GM11168 (cell line): ENCODE results near the gene G6PC1.
"Not testable (repeated sequence)": the region's sequence is repeated elsewhere in the genome, so short reads cannot be mapped to it uniquely, and the experiment has no call there.

Source experiments
- in situ Hi-C: fragments of 300-500 bp; cut with MboI; formaldehyde crosslinking; loops from one replicate; pipeline ENCODE4 v1.12.0; 2022; ENCODE audit warnings: low sequenced_read_pairs; ENCODE audit not compliant: unreplicated experiment

Gene G6PC1

GRCh38 chr17:42899981-42900380 lies 618 bp upstream of the G6PC1 start:
- in situ Hi-C loops, result not testable (repeated sequence)

GRCh38 chr17:42901535-42902229 lies 1.1 kb downstream of the G6PC1 start:
- in situ Hi-C loops, result no loop called here

DNA sequence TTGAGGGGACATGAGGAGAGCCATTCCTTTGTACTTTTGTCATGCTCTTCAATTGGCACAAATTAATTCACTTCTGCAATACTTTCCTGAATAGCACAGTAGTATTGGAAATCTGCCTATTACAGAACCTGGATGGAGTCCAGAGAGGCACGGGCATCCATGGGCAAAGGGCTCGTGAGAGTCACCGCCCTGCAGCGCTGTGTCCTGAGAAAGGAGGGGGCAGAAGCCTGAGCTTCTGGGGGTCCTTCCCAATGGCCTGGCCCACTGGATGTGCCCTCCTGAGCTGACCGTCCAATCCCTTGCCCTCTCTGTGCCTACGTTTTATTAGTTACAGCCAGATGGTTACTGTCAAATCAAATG lies 3.5 kb downstream of the G6PC1 start:
- in situ Hi-C loops, result no loop called here

DNA sequence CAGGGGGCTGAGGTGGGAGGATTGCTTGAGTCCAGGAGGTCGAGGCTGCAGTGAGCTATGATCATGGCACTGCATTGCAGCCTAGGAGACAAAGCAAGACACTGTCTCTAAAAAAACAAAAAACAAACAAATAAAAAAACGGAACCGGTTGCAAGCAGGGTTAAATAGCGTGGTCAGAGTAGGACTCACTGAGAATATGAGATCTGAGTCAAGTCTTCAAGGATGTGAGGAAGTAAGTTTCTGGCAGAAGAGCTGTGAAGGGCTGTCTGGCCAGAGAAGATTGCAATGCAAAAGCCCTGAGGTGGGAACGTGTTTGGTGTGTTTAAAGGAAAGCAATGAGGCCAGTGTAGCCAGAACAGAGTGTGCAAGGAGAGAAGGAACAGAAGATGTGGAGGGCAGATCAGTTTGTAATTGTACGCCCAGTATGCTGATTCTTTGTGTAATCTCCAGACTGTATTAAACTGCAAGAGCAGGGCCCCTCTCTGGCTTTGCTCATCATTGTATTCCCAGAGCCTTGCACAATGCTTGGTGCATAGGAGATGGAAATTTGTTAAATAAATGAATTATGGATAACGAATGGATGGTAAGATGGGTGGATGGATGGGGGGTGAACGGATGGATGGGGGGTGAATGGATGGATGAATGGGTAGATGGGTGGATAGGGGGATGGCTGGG lies 6.3 kb downstream of the G6PC1 start:
- in situ Hi-C loops, result no loop called here

DNA sequence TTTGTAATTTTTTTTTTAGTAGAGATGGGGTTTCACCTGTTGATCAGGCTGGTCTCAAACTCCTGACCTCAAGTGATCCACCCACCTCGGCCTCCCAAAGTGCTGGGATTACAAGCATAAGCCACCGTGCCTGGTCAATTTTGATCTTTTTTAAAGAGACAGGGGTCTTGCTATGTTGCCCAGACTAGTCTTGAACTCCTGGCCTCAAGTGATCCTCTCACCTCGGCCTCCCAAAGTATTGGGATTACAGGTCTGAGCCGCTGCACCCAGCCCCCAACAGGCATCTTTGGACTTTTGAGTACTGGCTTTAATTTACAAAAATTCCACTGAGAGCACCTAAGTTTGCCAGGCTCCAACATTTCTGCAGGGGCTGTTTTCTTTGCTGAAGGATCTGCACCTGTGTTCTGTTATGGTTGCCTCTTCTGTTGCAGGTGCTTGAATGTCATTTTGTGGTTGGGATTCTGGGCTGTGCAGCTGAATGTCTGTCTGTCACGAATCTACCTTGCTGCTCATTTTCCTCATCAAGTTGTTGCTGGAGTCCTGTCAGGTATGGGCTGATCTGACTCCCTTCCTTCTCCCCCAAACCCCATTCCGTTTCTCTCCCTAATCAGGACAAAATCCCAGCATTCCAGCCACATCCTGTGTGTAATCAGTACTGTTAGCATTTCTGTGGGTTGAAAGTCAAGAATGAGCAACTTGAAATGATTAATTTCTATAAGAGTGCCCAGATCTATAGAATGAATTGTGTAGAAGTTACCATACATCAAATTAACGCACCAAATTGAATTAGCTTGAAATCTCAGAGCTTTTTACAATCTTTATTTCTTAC lies 8.5 kb downstream of the G6PC1 start:
- in situ Hi-C loops, result no loop called here

DNA sequence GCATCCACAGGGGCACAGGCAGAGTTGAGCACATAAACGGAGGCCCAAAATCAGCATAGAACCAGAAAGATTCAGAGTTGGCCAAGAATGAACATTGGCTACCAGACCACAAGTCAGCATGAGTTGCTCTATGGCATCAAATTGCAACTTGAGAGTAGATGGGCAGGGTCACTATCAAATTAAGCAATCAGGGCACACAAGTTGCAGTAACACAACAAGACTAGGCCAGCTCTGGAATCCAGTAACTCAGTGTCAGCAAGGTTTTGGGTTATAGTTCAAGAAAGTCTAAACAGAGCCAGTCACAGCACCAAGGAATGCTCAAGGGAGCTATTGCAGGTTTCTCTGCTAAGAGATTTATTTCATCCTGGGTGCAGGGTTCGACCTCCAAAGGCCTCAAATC lies 12.9 kb downstream of the G6PC1 start:
- in situ Hi-C loops, result no loop called here

- in situ Hi-C loops, result no loop called here
Measured at GRCh38 chr17:42913981-42914617, 13.5 kb downstream of the G6PC1 start.

- in situ Hi-C loops, result not testable (repeated sequence)
Measured at GRCh38 chr17:42915288-42915687, 14.7 kb downstream of the G6PC1 start.

DNA sequence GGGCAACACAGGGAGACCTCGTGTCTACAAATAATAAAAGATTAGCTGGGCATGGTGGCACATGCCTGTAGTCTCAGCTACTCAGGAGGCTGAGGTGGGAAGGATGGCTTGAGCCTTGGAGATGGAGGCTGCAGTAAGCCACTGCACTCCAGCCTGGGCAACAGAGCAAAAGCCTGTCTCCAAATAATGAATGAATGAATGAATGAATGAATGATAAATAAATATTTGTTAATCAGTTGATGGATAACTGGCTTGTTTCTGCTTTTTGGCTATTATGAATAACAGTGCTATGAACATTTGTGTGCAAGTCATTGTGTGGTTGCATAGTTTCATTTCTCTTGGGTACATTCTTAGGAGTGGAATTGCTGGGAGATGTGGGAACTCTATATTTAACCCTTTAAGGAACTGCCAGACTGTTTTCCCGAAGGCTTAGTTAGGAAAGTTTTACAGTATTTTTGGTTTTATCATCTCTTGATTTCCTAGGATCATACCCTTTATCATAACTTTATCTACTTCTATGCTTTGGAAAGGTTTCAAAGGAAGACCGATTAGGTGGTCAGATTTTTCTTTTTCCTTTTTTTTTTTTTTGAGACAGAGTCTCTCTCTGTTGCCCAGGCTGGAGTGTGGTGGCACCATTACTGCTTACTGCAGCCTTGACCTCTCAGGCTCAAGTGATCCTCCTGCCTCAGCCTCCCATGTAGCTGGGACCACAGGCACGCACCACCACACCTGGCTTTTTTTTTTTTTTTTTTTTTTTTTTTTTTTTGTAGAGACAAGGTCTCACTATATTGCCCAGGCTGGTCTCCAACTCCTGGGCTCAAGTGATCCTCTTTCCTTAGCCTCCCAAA lies 16.0 kb downstream of the G6PC1 start:
- in situ Hi-C loops, result not testable (repeated sequence)

DNA sequence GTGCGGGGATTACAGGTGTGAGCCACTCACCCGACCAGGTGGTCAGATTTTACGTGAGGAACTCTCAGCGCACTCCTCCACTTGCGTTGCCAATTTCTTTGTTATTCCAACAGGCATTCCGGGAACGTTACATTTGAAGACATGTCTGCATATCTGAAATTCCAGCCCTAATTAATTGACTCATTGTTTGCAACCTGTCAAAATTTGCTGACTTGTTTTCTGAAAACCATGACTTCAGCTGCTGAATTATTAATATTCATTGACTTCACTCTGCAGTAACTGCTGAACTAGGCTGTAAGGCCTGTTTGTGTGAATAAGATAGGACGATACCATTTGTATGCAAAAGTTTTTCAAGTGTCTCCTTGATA lies 16.6 kb downstream of the G6PC1 start:
- in situ Hi-C loops, result no loop called here

DNA sequence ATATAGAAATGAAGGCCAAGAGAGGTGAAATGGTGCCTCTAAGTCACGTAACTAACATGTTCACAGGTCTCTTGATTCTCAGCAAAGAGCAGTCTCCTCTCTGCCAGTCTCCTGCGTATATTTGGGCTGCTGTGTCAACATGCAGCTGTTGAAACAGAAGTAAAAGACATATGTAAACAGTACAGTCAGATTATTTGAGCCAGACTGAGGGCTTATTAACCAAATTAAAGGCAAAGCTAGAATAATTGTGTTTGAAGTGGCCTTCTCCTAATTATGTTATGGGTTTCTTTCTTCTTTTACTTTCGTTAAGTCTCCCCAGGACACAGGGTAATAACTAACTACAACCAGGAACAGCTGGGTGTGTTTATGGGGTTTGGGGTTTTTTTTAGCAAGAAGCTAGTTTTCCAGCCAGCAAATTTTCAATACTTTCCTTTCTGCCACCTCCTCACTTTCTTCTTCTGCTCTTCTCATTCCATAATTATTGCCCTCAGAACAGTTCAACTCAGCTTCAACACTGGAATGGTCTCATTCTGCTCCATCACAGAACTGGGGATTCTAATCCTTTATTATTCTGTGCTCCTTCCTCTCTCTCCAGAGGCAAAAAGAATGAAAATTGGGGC lies 18.4 kb downstream of the G6PC1 start:
- in situ Hi-C loops, result no loop called here

GRCh38 chr17:42919522-42920077 lies 19.0 kb downstream of the G6PC1 start:
- in situ Hi-C loops, result not testable (repeated sequence)

GRCh38 chr17:42920106-42920900 lies 19.7 kb downstream of the G6PC1 start:
- in situ Hi-C loops, result no loop called here

- in situ Hi-C loops, result no loop called here
Measured at GRCh38 chr17:42920922-42921321, 20.3 kb downstream of the G6PC1 start.

- in situ Hi-C loops, result no loop called here
Measured at GRCh38 chr17:42922294-42922693, 21.7 kb downstream of the G6PC1 start.

DNA sequence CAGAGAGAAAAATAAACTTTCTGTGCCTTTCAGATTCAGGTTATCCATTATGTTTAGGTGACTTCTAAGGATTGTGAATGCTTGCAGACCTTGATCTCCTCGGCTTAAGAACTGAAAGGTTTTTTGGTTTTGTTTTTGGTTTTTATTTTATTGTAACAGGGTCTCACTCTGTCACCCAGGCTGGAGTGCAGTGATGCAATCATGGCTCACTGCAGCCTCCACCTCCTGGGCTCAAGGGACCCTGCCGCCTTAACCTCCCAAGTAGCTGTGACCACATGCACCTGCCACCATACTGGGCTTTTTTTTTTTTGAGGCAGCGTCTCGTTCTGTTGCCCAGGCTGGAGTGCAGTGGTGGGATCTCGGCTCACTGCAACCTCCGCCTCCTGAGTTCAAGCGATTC lies 22.9 kb downstream of the G6PC1 start:
- in situ Hi-C loops, result not testable (repeated sequence)

DNA sequence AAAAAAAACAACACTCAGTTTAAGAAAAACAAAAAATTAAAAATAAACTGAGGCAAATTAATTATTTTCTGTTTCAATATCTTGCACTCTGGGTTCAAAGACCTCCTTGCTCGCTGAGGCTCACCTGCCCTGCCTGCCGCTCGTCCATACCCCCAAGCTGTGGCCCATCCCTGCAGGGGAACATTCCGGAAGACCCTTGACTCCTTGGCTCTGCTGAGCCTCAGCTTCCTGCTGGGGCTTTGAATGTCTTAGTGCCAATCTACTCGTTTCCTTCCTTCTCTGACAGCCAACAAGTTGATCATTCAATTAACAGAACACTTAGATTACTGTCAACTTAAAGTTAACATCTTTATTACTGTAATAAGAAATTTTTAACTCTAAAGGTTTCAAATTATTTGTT lies 24.3 kb downstream of the G6PC1 start:
- in situ Hi-C loops, result no loop called here

- in situ Hi-C loops, result no loop called here
Measured at GRCh38 chr17:42928714-42929496, 28.3 kb downstream of the G6PC1 start.
